PFSK-1 (cell line): ENCODE results near the gene VSIG1.

Source experiments
- FOXP2 ChIP-seq: optimal IDR thresholded peaks from 2 replicates; pipeline ENCODE3; 2011; ENCODE audit warnings: borderline replicate concordance, control low read depth, inconsistent platforms; ENCODE audit not compliant: insufficient read depth; ENCODE audit errors: extremely low read length, extremely low read depth
- POLR2AphosphoS5 ChIP-seq: IDR thresholded peaks from 2 replicates; pipeline ENCODE4 v1.6.1; 2012; ENCODE audit warnings: low read depth, mild to moderate bottlenecking, control low read depth, low read length, moderate library complexity
- REST ChIP-seq, 2 experiments: IDR thresholded peaks; 2 replicates each; pipeline versions ENCODE4 v1.6.1 to v1.8.0; 2011 to 2012; ENCODE audit warnings: low read depth in 2 of 2, low read length in 2 of 2, control low read depth in 1 of 2, inconsistent platforms in 1 of 2, mild to moderate bottlenecking in 1 of 2, moderate library complexity in 1 of 2; ENCODE audit not compliant: insufficient read depth in 1 of 2
- SIN3A ChIP-seq: IDR thresholded peaks from 2 replicates; pipeline ENCODE4 v1.6.1; 2012; ENCODE audit warnings: mild to moderate bottlenecking, low read length, moderate library complexity, borderline replicate concordance; ENCODE audit not compliant: insufficient read depth
- TAF1 ChIP-seq: IDR thresholded peaks from 2 replicates; pipeline ENCODE4 v1.6.1; 2012; ENCODE audit warnings: low read length, control low read depth, borderline replicate concordance; ENCODE audit not compliant: insufficient read depth

GRCh38 chrX:108028854-108029253 lies 16.0 kb upstream of the VSIG1 start:
- TF ChIP-seq POLR2AphosphoS5 (no peak), REST (IDR thresholded peaks at IDR 0.05; ENCODE audit: insufficient read depth in 1 of 2, low read depth in 2 of 2, low read length in 2 of 2) (no peak), TAF1 (no peak), FOXP2 (no peak), SIN3A (no peak)
